ENCODE measurements around the gene GNAZ. TPM values are rescaled to one million over a fixed set of nuclear protein-coding genes. Genes with fewer than 3 reads are reported as not detected.

GNAZ gene
- total and polyA plus RNA-seq, 2 of the 8 experiments (the other 6 are each of a cell fraction or from before 2014, with no cell fraction given) = 6.6 to 9.6 TPM

- H3K56ac ChIP-seq (replicated peaks; ENCODE audit: insufficient read length, low read depth, low read length) = no peak overlapping the region
- no peaks in the 10 kb centered on the region for H3K23me2 ChIP-seq (ENCODE audit: low read depth, low read length)
- POLR2A ChIA-PET (ENCODE audit: partially characterized antibody) = interaction anchor here (1.0 kb wide), 1 partner anchor 11 kb away, joined by 3 read pairs; no protein-coding TSS in a partner anchor
- no peak overlapping the region for H2BK15ac ChIP-seq (ENCODE audit: low read length)
- no peak overlapping the region for H2BK12ac ChIP-seq (ENCODE audit: low read depth, low read length)
- FAIRE-seq (no peak), DNase-seq (ENCODE audit: low read depth in 1 of 2, low spot score in 2 of 2) (no peak)
- no peak overlapping the region for H3K14ac ChIP-seq (ENCODE audit: insufficient read length)
- no peak overlapping the region for H2BK20ac ChIP-seq (ENCODE audit: low read length)
- no peak overlapping the region for H3K4ac ChIP-seq (replicated peaks; ENCODE audit: insufficient read length, low read depth, low read length)
- no peaks in the 10 kb centered on the region; the same call in none of the 2 replicates for H3K79me1 ChIP-seq (ENCODE audit: low read depth, low read length)
- no peak overlapping the region; the same call in 1 of the 2 replicates for H3K18ac ChIP-seq (ENCODE audit: extremely low read depth, low read length)
- no peak overlapping the region for H2AFZ ChIP-seq (ENCODE audit: low read length)
- H4K8ac ChIP-seq (ENCODE audit: extremely low read depth, insufficient read depth, low read length) = peak overlapping the region; percentile 71
- 85% methylated on average over 11 of the region's 11 CpGs; no CpG with 5 or more reads in 1 of the 2 experiments for WGBS, 2 experiments (ENCODE audit: extremely low coverage in 1 of 2, insufficient coverage in 1 of 2, insufficient read length in 1 of 2, insufficient replicate concordance in 2 of 2, low coverage in 1 of 2, low lambda C conversion rate in 2 of 2, missing lambda C conversion rate in 1 of 2)
- H4K20me1 ChIP-seq (replicated peaks in 1 of 2; ENCODE audit: control insufficient read depth in 1 of 2, insufficient read depth in 2 of 2, low read length in 2 of 2) = peaks cover 2 to 13% of the 10 kb centered on the region in 2 experiments
- H3K4me2 ChIP-seq (ENCODE audit: insufficient read depth in 1 of 2, low read depth in 2 of 2, low read length in 2 of 2) = no peak overlapping the region
- no peak overlapping the region for H3K9ac ChIP-seq (replicated peaks in 1 of 4; ENCODE audit: extremely low read depth in 1 of 4, low read depth in 3 of 4, low read length in 3 of 4)
- H3K27ac ChIP-seq (ENCODE audit: low read depth, low read length) = no peak overlapping the region
- no peaks in the 10 kb centered on the region for H3K9me3 ChIP-seq (ENCODE audit: insufficient read depth in 2 of 2, low read depth in 1 of 2, low read length in 1 of 2)
- no peak overlapping the region for H2BK120ac ChIP-seq (replicated peaks; ENCODE audit: low read depth, low read length)
- H4K91ac ChIP-seq (replicated peaks; ENCODE audit: insufficient read length, low read length) = no peak overlapping the region
- no peaks in the 10 kb centered on the region; a peak in 1 of 7 replicates for H3K4me1 ChIP-seq (replicated peaks in 1 of 4; ENCODE audit: control insufficient read depth in 3 of 4, insufficient read depth in 4 of 4, low read length in 3 of 4)
- no peak overlapping the region for H2AK5ac ChIP-seq (ENCODE audit: low read depth, low read length)
- no peak overlapping the region for H3K4me3 ChIP-seq (ENCODE audit: extremely low read depth in 1 of 4, insufficient read depth in 2 of 4, low read depth in 3 of 4, low read length in 4 of 4)
- no peaks in the 10 kb centered on the region for H3K79me2 ChIP-seq (ENCODE audit: control insufficient read depth in 1 of 2, insufficient read depth in 2 of 2, low read length in 2 of 2)
- CTCF ChIA-PET (ENCODE audit: partially characterized antibody) = interaction anchor here (1.2 to 1.7 kb wide), 3 partner anchors 8 to 18 kb away, joined by 3 to 5 read pairs (median 4); no protein-coding TSS in a partner anchor
- no peak overlapping the region for H3K23ac ChIP-seq (ENCODE audit: insufficient read length)
- peaks cover 0 to 2% (median 0%) of the 10 kb centered on the region in 4 experiments; a peak in 3 of 7 replicates for H3K27me3 ChIP-seq (replicated peaks in 1 of 4; ENCODE audit: control insufficient read depth in 3 of 4, extremely low read depth in 1 of 4, insufficient read depth in 3 of 4, low read length in 3 of 4)
- H4K5ac ChIP-seq (ENCODE audit: insufficient read length, low read depth, low read length) = no peak overlapping the region
- no peaks in the 10 kb centered on the region for H3K36me3 ChIP-seq (ENCODE audit: control insufficient read depth in 2 of 4, insufficient read depth in 4 of 4, low read length in 3 of 4)
- H2BK5ac ChIP-seq (ENCODE audit: low read depth, low read length) = no peak overlapping the region
- no peak for TF ChIP-seq SIN3A (conservative IDR thresholded peaks at IDR 0.05 in 1 of 2, IDR thresholded peaks at IDR 0.05 in 1 of 2; ENCODE audit: low read depth in 1 of 2, low read length in 2 of 2)
- TF ChIP-seq, protein P1, sequence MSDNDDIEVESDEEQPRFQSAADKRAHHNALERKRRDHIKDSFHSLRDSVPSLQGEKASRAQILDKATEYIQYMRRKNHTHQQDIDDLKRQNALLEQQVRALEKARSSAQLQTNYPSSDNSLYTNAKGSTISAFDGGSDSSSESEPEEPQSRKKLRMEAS (IDR thresholded peaks at IDR 0.05) = no peak
- no peak for TF ChIP-seq KDM4A (IDR thresholded peaks at IDR 0.05; ENCODE audit: low read depth, low read length, severe bottlenecking)
- no peak for TF ChIP-seq BRCA1 (IDR thresholded peaks at IDR 0.05; ENCODE audit: low read depth, low read length)
- TF ChIP-seq POLR2A (IDR thresholded peaks at IDR 0.05; ENCODE audit: control extremely low read depth in 1 of 2, low read depth in 2 of 2, low read length in 2 of 2) = no peak
- TF ChIP-seq SUZ12 (IDR thresholded peaks at IDR 0.05; ENCODE audit: low read length) = no peak
- no peak for TF ChIP-seq HDAC6 (IDR thresholded peaks at IDR 0.05; ENCODE audit: low read depth, low read length)
- TF ChIP-seq CHD1 (IDR thresholded peaks at IDR 0.05; ENCODE audit: low read depth, low read length) = no peak
- TF ChIP-seq, protein P2, sequence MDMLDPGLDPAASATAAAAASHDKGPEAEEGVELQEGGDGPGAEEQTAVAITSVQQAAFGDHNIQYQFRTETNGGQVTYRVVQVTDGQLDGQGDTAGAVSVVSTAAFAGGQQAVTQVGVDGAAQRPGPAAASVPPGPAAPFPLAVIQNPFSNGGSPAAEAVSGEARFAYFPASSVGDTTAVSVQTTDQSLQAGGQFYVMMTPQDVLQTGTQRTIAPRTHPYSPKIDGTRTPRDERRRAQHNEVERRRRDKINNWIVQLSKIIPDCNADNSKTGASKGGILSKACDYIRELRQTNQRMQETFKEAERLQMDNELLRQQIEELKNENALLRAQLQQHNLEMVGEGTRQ (IDR thresholded peaks at IDR 0.05; ENCODE audit: low read length) = no peak
- TF ChIP-seq SP2 (IDR thresholded peaks at IDR 0.05; ENCODE audit: low read length) = no peak
- TF ChIP-seq TAF1 (IDR thresholded peaks at IDR 0.05; ENCODE audit: low read depth, low read length) = no peak
Observed at GRCh38 chr22:23077627-23078461, 7.5 kb downstream of the GNAZ start.
